ENCODE measurements around the gene ZNF296.
"Not testable (repeated sequence)": the region's sequence is repeated elsewhere in the genome, so short reads cannot be mapped to it uniquely, and the experiment has no call there.

The ZNF296 gene

DNA sequence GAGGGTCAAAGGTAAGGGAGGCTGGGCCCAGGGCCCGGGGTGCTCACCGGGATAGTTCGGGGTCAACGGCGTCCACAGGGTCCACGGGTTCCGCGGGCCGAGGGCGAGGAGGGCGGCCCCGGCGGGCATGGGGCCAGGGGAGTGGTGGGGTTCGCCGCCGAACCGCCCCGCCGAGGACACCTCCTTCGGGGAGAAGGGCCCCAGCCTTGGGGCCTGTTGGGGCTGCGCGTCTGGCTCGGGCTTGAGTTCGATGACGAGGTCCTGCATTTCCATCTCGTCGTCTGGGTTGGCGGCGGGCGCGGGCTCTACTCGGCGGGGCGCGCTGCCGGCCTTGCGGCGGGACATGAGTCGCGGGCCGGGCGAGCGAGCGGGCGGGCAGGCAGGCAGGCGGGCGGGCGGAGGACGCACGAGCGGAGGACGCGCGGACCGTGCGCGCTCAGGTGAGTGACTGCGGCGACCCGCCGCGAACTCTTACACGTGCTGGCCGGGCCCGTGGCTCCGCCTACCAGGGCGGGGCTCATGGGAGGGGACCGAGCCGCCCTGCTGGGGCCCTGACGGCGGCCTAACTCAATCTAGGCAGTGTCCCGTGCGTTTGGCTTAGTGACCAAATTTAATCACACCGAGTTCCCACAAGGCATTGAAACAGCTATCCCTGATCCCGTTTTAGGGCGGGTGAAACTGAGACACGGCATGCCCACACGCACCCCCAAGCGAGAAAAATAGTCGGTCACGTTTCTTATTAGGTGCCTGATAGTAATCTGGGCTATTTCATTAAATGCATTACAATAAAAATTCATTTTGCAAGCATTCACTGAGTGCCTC, at the start of gene ZNF296:
Gene ZNF296 (minus strand): TSS at position 450 of the 822 bp plus-strand sequence. CDS start 105 bp downstream, at position 345.
- DNase-seq, result peak; percentile 16

DNA sequence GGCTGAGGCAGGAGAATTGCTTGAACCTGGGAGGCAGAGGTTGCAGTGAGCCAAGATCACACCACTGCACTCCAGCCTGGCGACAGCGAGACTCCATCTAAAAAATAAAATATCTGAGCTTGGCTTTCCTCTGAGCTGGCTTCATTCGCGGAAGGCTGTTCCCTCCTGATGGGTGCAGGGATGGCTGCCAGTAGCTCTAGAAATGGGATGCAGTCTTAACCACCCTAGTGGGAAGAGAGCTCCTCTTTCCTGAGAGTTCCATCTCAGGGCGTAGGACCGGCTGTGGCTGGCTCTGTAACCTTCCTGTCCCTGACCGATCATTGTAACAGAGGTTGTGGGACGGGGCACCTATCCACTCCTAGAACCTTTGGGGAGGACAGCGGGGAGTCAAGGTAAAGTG, 49.1 kb upstream of the ZNF296 start:
- no peak for DNase-seq

DNA sequence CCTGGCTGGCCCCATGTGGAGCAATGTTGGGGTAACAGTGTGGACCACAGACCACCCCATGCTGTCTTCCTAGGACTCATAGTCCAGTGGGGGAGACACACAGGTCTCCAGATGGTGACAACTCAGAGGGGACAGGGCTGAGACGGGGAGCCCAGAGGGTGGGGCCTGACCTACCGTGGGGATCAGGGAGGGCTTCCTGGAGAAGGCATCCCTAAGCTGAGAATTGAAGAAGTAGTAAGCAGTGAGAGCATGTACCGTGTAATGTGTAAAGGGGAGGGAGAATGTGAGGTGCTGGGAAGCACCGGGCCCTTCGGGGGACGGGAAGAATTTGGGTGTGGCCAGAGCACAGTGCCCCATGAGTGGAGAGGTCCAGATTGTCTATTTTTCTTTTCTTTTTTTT, 47.7 kb upstream of the ZNF296 start:
- DNase-seq, result no peak

DNA sequence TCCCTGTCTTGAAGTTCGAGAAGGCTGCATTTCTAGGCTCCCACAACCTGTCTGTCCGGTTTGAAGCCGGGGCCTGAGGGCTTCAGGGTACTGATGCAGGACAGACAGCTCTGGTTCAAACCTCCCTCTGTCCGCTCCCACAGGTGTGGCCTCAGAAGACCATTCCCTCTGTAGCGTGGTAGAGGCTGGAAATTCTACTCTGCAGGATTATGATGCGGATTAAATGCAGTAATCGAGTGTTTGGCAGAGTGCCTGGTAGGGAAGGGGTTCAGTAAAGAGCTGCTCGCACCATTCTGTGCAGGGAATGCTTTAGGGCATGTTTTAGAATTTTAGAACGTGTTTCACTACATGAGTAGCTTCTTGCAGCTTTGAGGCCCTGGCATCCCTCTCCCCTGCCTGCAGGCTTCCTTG, 47.2 kb upstream of the ZNF296 start:
- DNase-seq, result peak; percentile 17

DNA sequence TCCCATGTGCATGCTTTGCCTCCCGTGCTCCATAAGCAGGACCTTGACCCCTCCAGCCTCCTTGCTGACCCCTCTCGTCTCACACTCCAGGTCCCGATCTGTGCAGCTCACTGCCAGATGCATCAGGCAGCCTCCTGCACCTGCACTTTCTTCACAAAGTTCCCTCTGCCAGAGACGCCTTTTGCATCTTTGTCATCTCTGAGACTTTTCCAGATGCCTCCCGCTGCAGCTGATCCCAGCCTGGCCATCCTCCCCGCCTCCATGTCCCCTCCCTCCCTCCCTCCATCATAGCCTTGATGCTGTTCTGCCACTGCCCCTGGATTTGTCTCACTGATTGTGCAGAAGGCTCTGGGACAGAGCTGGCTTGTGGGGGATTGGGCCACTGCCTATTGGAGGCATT, 46.6 kb upstream of the ZNF296 start:
- DNase-seq, result no peak

DNA sequence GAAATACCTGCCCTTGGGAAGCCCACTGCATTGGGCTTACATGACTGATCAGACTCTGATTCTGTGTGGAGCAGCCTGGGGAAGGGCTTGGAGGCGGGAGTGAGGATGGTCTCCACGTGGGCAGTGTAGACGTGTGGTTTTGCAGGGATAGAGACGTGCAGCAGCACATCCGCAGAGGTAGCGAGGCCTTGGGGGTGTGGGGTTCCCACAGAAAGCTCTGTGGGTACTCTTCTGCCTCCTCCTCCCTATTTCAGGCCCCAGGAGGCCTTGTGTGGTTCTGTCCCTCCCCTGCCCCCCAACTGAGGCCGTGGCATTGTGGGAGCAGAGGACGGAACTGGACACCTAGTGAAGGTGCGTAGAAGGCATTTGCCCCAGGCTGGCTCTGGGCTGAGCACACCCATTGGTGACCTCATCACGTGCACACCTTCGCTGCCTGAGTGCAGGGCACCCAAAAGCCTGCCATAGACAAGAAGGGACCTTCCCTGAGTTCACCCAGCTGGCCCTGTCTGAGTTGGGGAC, 45.6 kb upstream of the ZNF296 start:
- no peak for DNase-seq

DNA sequence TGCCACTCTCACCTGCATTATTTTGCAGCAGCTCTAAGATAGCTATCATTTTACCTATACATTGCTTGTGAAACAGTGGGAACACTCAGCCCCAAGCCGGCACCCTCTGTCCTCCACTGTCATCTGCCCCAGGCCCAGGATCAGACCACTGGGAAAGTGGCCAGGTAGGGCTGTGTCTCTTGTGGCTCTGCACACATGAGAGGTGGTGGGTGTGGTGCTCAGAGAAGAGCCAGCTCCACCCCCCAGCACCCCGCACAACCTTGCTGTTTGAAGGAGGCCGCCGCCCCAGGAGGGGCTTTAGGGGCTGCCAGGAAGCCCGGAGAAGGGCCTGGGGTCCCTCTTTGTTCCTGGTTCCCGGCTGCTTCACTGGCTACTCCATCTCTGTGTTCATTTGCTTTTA, 43.3 kb upstream of the ZNF296 start:
- no peak for DNase-seq

DNA sequence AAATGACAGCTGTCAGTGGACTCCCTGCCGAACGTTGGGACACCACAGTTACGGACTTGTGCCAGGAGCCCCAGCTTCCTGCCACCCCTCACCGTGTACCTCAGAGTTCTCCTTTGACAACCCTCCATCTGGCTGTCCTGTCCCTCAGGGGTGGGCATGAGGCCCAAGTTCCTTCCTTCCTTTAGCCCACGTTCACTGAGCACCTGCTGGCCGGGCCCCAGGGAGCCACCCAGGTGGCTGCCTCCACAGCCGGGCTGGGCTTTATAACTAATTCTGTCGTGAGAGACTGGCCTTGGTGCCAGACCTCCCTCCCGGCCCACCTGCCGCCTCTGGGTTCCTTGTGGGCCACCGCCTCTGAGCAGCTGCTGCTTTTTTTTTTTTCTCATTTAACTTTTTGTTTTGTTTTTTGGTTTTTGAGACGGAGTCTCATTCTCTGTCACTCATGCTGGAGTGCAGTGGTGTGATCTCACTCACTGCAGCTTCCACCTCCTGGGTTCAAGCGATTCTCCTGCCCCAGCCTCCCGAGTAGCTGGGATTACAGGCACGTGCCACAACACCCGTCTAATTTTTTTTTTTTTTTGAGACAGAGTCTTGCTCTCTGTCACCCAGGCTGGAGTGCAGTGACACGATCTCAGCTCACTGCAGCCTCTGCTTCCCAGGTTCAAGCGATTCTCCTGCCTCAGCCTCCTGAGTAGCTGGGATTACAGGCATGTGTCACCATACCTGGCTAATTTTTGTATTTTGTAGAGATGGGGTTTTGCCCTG, 42.5 kb upstream of the ZNF296 start:
- peak; percentile 33 for DNase-seq

DNA sequence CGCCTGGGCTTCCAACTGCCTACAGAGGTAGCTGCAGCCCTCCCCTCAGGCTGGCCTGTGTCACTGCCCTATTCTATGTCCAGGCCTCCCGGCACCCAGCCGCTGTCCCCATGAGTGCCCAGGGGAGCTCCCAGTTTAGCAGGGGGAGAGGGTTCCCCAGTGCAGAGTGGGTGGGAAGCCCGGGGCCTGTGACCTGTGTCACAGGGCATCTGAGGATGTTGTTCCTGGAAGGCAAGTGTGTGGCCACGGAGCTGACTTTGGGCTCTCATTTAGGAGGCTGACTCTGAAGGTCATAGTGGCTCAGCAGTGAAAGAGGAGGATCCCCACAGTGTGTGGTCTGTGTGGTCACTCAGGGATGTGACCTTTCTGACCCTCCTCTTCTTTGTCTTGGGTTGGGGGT, 41.8 kb upstream of the ZNF296 start:
- no peak for DNase-seq

DNA sequence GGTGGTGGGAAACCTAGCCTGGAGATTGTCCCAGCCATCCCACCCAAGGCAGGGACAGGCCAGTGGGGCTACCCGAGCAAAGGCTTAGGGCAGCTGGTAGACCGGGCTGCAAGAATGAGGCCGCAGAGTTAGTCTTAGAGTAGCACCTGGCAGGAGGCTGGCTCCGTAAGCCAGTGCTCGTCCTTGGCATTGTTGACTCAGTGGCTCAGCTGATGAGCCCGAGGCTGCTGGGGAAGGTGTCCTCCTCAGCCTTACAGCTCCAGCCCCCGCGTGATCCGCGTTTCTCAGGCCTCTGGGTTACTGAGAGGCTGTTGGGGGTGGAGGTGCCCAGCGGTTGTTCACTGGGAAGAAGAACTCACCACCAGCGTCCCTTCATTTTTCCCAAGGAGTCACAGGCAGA, 41.4 kb upstream of the ZNF296 start:
- peak; percentile 40 for DNase-seq

DNA sequence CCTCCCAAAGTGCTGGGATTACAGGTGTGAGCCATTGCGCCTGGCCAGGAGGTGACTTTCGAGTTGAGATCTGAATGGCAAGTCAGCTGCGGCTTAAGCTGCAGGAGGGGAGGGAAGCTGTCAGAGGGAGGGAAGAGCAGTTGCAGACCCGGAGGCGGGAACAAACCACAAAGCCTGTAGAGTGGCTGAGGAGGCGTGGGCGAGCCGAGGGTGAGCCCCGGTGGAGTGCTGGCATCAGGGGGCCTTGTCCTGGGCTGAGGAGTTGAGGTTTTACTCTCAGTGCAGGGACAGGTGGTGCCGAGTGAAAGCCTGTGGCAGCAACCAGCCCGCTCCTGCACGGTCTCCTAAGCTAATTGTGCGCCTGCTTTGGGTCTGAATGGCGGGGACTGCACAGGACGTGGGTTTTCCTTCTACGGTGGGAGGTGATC, 40.9 kb upstream of the ZNF296 start:
- peak; percentile 77 for DNase-seq

DNA sequence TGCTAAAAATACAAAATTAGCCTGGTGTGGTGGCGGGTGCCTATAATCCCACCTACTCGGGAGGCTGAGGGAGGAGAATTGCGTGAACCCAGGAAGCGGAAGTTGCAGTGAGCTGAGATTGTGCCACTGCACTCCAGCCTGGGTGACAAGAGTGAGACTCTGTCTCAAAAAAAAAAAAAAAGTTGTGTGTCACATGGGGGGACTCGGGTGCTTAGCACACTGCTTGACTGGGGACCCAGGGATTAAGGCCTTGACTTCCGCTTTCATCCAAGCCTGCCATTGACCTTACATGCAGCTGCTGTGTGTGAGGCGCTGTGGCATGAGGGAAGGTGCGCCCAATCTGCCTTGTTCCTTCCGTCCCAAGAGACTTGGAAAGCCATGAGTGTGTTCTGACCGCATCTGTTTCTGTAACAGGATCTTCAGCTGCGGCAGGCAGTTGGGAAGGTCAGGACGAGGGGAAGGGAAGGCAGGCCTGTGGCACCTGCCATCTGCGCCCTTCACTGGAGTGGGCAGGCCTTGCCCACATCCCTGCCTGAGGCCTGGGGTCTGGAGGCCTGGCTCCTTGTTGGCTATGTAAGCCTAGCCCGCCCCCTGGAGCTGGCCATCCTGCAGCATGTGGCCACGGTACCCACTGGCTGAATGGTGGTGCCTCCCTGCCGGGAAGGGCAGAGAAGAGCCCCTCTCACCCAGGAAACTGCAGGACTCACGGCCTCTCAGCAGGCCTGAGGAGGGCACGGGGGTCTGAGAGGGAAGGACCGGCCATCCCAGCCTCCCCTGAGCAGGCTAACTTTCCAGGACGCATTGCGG, 39.7 kb upstream of the ZNF296 start:
- no peak for DNase-seq

DNA sequence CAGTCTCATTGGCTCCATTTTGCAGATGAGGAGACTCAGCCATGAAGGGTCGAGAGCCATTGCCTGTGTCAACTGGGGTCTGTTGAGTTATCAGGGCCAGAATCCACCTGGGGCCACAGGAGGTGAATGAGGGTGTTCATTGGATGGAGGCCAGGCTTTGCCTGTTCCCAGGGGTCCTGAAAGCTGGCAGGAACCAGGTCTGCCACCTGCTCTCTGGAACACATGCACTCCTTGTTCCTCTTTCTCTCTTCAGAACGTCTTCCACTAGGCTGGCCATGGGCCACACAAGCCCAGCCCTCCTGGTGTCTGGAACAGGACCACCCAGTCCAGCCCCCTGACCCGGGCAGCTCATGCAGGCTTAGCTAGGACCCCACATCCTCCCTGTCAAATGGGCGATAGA, 37.8 kb upstream of the ZNF296 start:
- peak; percentile 51 for DNase-seq

DNA sequence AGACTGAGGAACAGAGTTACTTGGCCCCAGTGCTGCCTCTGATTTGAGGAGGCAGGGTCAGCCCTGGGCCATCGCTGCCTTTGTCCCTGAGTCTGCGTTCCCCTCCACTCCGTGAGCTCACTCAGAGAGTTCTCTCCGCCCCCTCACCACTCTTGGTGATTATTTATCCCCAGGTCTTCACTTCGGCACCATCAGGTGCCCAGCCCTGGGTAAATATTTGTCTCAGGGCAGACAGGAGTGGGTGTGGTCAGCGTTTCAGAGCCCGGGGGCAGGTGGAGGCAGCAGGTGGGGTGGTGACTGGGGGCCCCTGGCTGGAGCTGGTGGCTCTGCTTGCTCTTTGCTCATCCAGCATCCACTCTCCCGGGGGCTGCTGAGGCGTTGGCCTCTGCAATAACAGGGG, 37.4 kb upstream of the ZNF296 start:
- DNase-seq, result peak; percentile 85

DNA sequence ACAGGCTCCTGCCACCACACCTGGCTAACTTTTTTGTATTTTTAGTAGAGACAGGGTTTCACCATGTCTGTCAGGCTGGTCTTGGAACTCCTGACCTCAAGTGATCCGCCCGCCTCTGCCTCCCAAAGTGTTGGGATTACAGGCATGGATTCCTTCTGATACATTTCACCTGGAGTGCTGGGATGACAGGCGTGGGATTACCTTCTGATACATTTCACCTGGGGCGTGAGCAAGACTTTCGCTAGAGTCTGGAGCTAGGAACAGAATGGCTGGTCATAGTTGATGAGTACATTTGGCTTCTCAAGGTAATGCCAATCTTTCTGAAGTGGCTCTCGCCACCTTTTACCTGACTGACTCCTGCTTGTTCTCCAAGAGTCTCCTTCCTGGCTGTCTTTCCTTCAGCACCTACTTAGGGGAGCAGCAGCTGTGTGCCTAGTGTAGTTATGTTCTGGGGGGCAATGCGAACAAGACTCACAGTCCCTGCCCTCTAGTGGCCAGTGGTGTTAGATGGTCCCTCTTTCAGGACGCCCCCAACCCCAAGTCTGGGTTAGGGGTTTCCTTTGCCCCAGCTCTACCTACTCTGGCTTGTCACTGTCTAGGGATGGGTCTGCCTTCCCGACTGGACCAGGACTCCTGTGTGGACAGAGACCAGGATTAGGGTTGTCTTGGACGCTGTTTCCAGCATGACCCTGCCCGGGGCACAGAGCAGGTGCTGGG, 36.0 kb upstream of the ZNF296 start:
- DNase-seq, result no peak

DNA sequence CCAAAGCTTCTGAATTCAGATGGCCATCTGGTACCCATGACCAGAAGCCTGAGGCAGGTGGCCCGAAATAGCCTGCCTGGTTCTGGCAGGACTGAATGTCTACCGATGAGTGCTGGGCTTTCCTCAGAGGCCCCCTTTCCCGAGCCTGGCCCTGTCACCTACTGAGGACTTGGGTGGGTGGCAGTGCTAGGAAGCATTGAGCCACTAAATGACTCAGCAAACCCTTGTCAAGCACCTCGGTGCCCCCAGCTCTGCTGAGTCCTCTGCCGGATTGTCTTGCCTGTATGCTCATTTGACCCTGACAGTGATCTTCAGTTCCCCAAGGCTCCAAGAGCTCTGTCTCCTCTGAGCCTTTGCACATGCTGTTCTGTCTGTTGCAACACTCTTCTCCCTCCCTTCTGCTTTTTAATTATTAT, 34.6 kb upstream of the ZNF296 start:
- DNase-seq, result no peak

DNA sequence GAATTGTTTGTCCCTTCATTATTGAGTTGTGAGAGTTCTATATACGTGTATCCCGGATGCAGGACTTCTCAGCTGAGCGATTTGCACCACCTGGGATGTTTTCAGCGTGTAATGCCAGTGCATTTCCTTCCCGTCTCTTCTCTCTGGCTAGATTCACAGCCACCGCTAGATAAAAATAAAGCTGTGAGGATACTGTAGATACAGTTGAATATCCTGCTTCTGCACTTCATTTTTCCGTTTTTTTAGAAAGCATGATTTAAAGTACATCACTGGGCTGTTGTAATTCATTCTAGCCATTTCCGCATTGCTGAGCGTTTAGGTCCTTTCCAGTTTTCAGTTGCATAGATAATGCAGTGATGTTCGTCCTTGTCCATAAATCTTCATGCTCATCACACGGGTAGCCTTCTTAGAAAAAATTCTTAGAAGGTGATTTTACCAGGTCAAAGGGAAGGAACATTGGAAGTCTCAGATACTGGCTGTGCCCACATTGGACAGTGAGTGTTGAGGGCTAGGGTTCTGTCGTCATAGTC, 31.4 kb upstream of the ZNF296 start:
- no peak for DNase-seq

DNA sequence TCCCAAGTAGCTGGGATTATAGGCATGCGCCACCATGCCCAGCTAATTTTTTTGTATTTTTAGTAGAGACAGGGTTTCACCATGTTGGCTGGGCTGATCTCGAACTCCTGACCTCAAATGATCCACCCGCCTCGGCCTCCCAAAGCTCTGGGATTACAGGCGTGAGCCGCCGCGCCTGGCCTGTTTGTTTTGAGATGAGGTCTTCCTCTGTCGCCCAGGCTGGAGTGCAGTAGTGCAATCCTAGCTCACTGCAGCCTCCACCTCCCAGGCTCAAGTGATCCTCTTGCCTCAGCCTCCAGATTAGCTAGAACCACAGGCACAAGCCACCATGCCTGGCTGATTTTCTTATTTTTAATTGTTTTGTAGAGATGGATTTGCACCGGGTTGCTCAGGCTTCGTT, 30.1 kb upstream of the ZNF296 start:
- DNase-seq, result not testable (repeated sequence)

DNA sequence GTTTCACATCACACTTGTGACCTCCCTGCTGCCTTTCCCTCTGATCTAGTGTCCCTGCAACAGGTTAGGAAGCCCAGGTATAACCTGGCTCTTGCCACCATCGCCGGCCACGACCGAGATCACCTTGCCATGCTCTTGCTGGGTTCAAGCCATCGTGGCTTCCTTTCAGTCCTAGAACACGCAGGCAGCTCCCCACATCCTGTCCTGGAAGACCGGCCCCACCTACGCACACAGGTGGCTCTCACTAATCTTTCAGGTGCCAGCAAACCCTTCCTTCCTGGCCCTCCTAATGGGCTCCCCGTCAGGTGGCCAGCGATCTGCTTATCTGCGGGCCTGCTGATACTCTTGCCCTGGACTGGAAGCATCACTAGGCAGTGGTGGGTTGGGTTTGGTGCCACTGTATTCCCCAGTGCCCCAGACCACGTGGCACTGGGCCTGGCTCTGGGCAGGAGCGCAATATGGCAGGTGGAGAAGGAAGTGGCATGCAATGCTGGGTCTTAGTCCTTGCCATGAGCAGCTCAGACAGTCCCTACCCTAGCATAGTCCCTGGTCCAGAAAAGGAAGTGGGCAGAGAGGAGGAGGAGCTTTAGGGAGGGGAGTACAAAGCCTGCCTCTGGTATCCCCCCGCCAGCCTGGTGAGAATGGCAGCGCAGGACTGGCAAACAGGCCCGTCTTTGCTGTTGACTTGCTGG, 28.5 kb upstream of the ZNF296 start:
- DNase-seq, result no peak

DNA sequence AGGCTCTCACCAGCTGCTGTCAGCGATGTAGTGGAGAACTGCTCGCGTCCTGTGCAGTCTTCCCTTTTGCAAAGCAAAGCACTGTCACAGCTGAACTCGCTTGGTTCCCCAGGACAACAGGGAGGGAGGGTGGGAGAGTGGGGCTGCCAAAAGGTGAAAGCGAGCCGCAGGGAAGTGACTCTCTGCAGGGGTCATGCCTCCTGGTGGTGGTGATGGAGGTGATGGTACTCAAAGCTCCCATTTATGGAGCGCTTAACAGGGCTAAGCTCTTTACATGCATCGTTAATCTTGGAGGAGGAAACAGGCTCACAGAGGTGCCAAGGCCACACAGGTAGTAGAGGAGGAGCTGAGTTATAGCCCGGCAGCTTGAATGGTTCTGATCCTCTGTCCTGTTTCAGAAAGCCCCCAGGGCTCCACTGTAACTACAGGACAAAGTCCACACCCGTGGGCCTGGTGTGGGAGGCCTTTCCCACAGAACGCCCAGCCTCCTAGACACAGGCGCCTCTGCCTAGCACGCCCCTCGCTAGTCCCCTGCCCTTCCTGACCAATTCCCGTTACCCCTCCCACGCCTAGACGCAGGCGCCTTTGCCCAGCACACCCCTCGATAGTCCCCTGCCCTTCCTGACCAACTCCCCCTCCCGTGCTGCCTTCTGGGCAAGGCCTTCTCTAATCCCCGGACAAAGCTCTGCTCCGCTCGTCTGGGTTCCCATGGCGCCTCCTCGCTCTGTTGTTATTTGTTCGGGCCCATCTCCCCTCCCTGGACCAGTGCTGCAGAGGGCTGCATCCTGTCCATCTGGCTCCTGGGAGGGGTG, 27.4 kb upstream of the ZNF296 start:
- DNase-seq, result peak; percentile 87

DNA sequence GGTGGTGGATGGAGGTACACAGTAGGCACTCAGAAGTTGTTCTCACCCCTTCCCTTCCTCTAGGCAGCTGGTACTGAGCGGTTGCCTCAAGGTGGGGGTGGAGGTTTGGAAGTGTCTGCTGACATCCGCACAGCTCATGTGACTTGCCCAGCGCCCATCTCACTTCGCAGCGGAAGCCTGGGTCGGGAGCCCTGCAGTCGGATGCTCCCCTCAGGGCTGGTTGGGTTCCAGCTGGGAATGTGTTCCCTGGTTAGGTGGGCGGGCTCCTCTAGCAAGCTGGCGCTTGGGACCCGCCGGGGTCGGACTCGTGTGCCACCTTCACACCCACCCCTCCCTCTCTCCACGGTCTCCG, 26.9 kb upstream of the ZNF296 start:
- DNase-seq, result peak; percentile 79
